BJ (cell line): ENCODE results near the gene NUP42. TPM values are rescaled to one million over a fixed set of nuclear protein-coding genes. Genes with fewer than 3 reads are reported as not detected.
A peak's percentile ranks its signal among the peaks of the same experiment; 100 is the strongest.

Source experiments
- CTCF ChIA-PET: fragments of 350-600 bp; formaldehyde crosslinking; extraction: SDS; loops from one replicate; lab custom pipeline; 2021; ENCODE audit warnings: antibody characterized with exemption, inconsistent platforms; lab: Yijun Ruan, JAX
- POLR2A ChIA-PET: fragments of 300-600 bp; sonication (Branson Sonifier 250); formaldehyde crosslinking; extraction: SDS; loops from one replicate; lab custom pipeline; 2021; ENCODE audit warnings: antibody characterized with exemption; lab: Charles Lee
- DNase-seq: peaks from one replicate; pipeline ENCODE4 v3.0.0-alpha.2; 2011; ENCODE audit warnings: low read depth
- H3K27me3 ChIP-seq: 2 replicates; pipeline ENCODE4 v1.6.0; 2011; ENCODE audit warnings: low read length; ENCODE audit not compliant: control insufficient read depth, insufficient read depth
- H3K36me3 ChIP-seq: 2 replicates; pipeline ENCODE4 v1.5.1; 2011; ENCODE audit warnings: low read length; ENCODE audit not compliant: control insufficient read depth, insufficient read depth
- H3K4me3 ChIP-seq: 2 replicates; pipeline ENCODE4 v1.5.1; 2011; ENCODE audit warnings: low read depth, mild to moderate bottlenecking, control low read depth, low read length
- CTCF ChIP-seq: IDR thresholded peaks from 2 replicates; pipeline ENCODE4 v1.5.1; 2011; ENCODE audit warnings: low read depth, mild to moderate bottlenecking, control low read depth, inconsistent platforms, low read length, moderate library complexity; ENCODE audit not compliant: insufficient read depth
- polyA plus RNA-seq: library from polyadenylated mRNA; depleted of rRNA; stranded (reverse); fragments of >200 nt; gene quantifications from 2 replicates; pipeline ENCODE4 v1.2.3, GENCODE V29; 2011; rRNA removed

Gene NUP42
- polyA plus RNA-seq, 1 experiment = 24.5 TPM

GRCh38 chr7:23246555-23246954, 64.7 kb downstream of the NUP42 start, which contains the start of gene GPNMB:
Gene GPNMB, plus strand, starts transcription at chr7:23246775. Its CDS starts 83 bp downstream, at chr7:23246858.
- DNase-seq = peak; percentile 92
- H3K27me3 ChIP-seq = no peaks in the 10 kb centered on the region
- no peaks in the 10 kb centered on the region for H3K36me3 ChIP-seq
- TF ChIP-seq CTCF = no peak
- CTCF ChIA-PET = interaction anchor here (0.8 to 1.8 kb wide), 3 partner anchors 12 to 20 kb away, joined by 6 to 9 read pairs (median 7); no protein-coding TSS in a partner anchor
- POLR2A ChIA-PET = no interaction called here
- peak within 1 kb of the TSS; percentile 42 for H3K4me3 ChIP-seq

DNA sequence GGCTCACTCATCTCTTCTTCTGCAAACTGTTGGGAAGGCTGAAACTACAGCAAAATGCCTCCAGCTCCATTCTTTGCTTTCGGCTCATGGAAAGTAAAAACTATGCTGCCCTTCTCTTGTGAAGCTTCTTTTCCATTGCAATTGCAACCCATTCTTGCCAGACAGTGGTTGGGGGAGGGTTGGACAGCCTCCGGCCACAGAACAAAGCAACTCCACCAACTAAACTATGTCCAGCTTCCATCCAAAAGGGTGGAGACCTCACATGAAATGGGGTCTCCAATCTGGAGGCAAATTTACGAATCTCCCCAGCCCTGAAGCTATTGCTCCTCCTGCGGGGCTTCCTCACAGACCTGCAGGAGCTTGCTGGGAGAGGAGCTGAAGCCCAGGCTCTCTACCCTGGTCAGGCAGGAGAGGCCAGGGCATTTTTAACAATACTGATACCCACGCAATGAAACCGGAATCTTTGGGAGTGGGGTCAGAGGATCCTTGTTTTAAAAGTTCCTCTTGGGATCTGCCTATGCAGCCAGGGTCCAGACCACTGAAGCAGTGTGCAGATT, 65.3 kb downstream of the NUP42 start:
- no peaks in the 10 kb centered on the region for H3K36me3 ChIP-seq
- H3K27me3 ChIP-seq = no peaks in the 10 kb centered on the region
- ChIA-PET POLR2A (no interaction called here), CTCF (interaction anchor here (0.8 to 1.8 kb wide), 4 partner anchors 11 to 21 kb away, joined by 5 to 9 read pairs (median 6); no protein-coding TSS in a partner anchor)
- no peak for TF ChIP-seq CTCF
- peak overlapping the region; percentile 42 for H3K4me3 ChIP-seq
- DNase-seq = no peak

GRCh38 chr7:23247603-23248335, 65.9 kb downstream of the NUP42 start:
- no peak for DNase-seq

GRCh38 chr7:23249486-23249885, 67.6 kb downstream of the NUP42 start:
- Histone ChIP-seq H3K27me3 (no peaks in the 10 kb centered on the region), H3K4me3 (no peak overlapping the region), H3K36me3 (no peaks in the 10 kb centered on the region)
- DNase-seq = no peak
- POLR2A ChIA-PET = no interaction called here
- TF ChIP-seq CTCF = no peak
- CTCF ChIA-PET = interaction anchor here (0.6 to 1.7 kb wide), 2 partner anchors 11 to 24 kb away, joined by 3 to 5 read pairs; no protein-coding TSS in a partner anchor

More at GRCh38 chr7:23247603-23248335, 65.9 kb downstream of the NUP42 start:
- Histone ChIP-seq H3K27me3 (no peaks in the 10 kb centered on the region), H3K36me3 (no peaks in the 10 kb centered on the region), H3K4me3 (peak overlapping the region; percentile 42)
- TF ChIP-seq CTCF = no peak
- CTCF ChIA-PET = interaction anchor here (1.1 to 1.8 kb wide), 4 partner anchors 11 to 24 kb away, joined by 4 to 9 read pairs (median 6); no protein-coding TSS in a partner anchor
- POLR2A ChIA-PET = no interaction called here

Other genes with a start within 250 kb of the NUP42 start
- 39.3 and 69.6 TPM in 2 replicates for gene HYCC1, start 167.9 kb upstream of the NUP42 start, polyA plus RNA-seq
- gene KLHL7, start 76.3 kb upstream of the NUP42 start, polyA plus RNA-seq = 14.8 and 31.7 TPM in 2 replicates
- 54.5 and 66.8 TPM in 2 replicates for gene GPNMB, start 64.7 kb downstream of the NUP42 start, polyA plus RNA-seq
- gene MALSU1, start 117.3 kb downstream of the NUP42 start, polyA plus RNA-seq = 26.5 and 52.7 TPM in 2 replicates